HG03108 (cell line): ENCODE measurements around the gene RANGRF.

Experiments used
- ATAC-seq: cut with Tn5 transposase; IDR thresholded peaks from one replicate; pipeline ENCODE4 v1.9.1; 2021; ENCODE audit warnings: moderate library complexity; ENCODE audit not compliant: unreplicated experiment

RANGRF gene

GRCh38 chr17:8312726-8313600 lies 24.5 kb downstream of the RANGRF start:
- no peak for ATAC-seq

- ATAC-seq = no peak
Observed at GRCh38 chr17:8314797-8315763, 26.6 kb downstream of the RANGRF start.

GRCh38 chr17:8315764-8316217 lies 27.3 kb downstream of the RANGRF start:
- no peak for ATAC-seq

- no peak for ATAC-seq
Observed at GRCh38 chr17:8318010-8318935, 29.8 kb downstream of the RANGRF start.

GRCh38 chr17:8320262-8320661 lies 31.8 kb downstream of the RANGRF start:
- no peak for ATAC-seq

- no peak for ATAC-seq
Observed at GRCh38 chr17:8320990-8321389, 32.5 kb downstream of the RANGRF start.

GRCh38 chr17:8322061-8322460 lies 33.6 kb downstream of the RANGRF start:
- no peak for ATAC-seq

GRCh38 chr17:8324132-8324531 lies 35.7 kb downstream of the RANGRF start:
- no peak for ATAC-seq

- no peak for ATAC-seq
Observed at GRCh38 chr17:8324923-8325322, 36.5 kb downstream of the RANGRF start.

GRCh38 chr17:8326511-8327302 lies 38.2 kb downstream of the RANGRF start:
- no peak for ATAC-seq

GRCh38 chr17:8327303-8327649 lies 38.8 kb downstream of the RANGRF start:
- no peak for ATAC-seq

GRCh38 chr17:8332128-8332527 lies 43.7 kb downstream of the RANGRF start:
- ATAC-seq = no peak

- no peak for ATAC-seq
Observed at GRCh38 chr17:8332688-8333087, 44.2 kb downstream of the RANGRF start.

- no peak for ATAC-seq
Observed at GRCh38 chr17:8333281-8333680, 44.8 kb downstream of the RANGRF start.

- ATAC-seq = no peak
Observed at GRCh38 chr17:8337802-8338752, 49.6 kb downstream of the RANGRF start.

- no peak for ATAC-seq
Observed at GRCh38 chr17:8338753-8339140, 50.3 kb downstream of the RANGRF start.

GRCh38 chr17:8339540-8339939 lies 51.1 kb downstream of the RANGRF start, which contains the start of gene ODF4:
Gene ODF4 (plus strand): TSS chr17:8339840. CDS start chr17:8340052, 212 bp downstream.
- ATAC-seq = no peak
